Activated naive CD8-positive, alpha-beta T cell treated with anti-CD3 and anti-CD28 coated beads for 36 hours (primary cell): ENCODE data around the gene DENND2A. TPM values are rescaled to one million over a fixed set of nuclear protein-coding genes. Genes with fewer than 3 reads are reported as not detected.
"Not testable (repeated sequence)": the region's sequence is repeated elsewhere in the genome, so short reads cannot be mapped to it uniquely, and the experiment has no call there.

Experiments used
- DNase-seq: peaks from one replicate; pipeline ENCODE4 v3.0.0; 2021
- H3K27ac Mint-ChIP-seq: one replicate; pipeline ENCODE4 v1.8.0; 2022; ENCODE audit warnings: mild to moderate bottlenecking, moderate library complexity, mixed read lengths
- H3K27me3 Mint-ChIP-seq: one replicate; pipeline ENCODE4 v1.8.0; 2022; ENCODE audit warnings: mild to moderate bottlenecking, mixed read lengths
- H3K36me3 Mint-ChIP-seq: one replicate; pipeline ENCODE4 v1.8.0; 2021; ENCODE audit warnings: mild to moderate bottlenecking, mixed read lengths
- H3K4me1 Mint-ChIP-seq: one replicate; pipeline ENCODE4 v1.8.0; 2021; ENCODE audit warnings: mixed read lengths
- H3K4me3 Mint-ChIP-seq: one replicate; pipeline ENCODE4 v1.8.0; 2022; ENCODE audit warnings: mild to moderate bottlenecking, moderate library complexity, mixed read lengths
- H3K9me3 Mint-ChIP-seq: one replicate; pipeline ENCODE4 v1.8.0; 2022; ENCODE audit warnings: mixed read lengths
- total RNA-seq, 2 experiments: library from RNA; stranded (reverse); gene quantifications; one replicate each; pipeline ENCODE4 v1.2.3, GENCODE V29; 2021

The DENND2A gene
- total RNA-seq, 2 experiments from 2014 or later = not detected

- H3K4me1 Mint-ChIP-seq = no peaks in the 10 kb centered on the region
- H3K9me3 Mint-ChIP-seq = no peaks in the 10 kb centered on the region
- no peaks in the 10 kb centered on the region for H3K27me3 Mint-ChIP-seq
- DNase-seq = no peak
- no peak overlapping the region for H3K4me3 Mint-ChIP-seq
- H3K36me3 Mint-ChIP-seq = no peaks in the 10 kb centered on the region
- no peak overlapping the region for H3K27ac Mint-ChIP-seq
These were observed 70.5 kb downstream of the DENND2A start for GRCh38 chr7:140570120-140570519.

GRCh38 chr7:140568021-140568813, 72.4 kb downstream of the DENND2A start:
- H3K4me3 Mint-ChIP-seq = no peak overlapping the region
- H3K36me3 Mint-ChIP-seq = no peaks in the 10 kb centered on the region
- H3K27me3 Mint-ChIP-seq = no peaks in the 10 kb centered on the region
- no peaks in the 10 kb centered on the region for H3K9me3 Mint-ChIP-seq
- no peak overlapping the region for H3K27ac Mint-ChIP-seq
- DNase-seq = no peak
- no peaks in the 10 kb centered on the region for H3K4me1 Mint-ChIP-seq

GRCh38 chr7:140566186-140566585, 74.4 kb downstream of the DENND2A start:
- H3K36me3 Mint-ChIP-seq, H3K4me1 Mint-ChIP-seq, H3K27me3 Mint-ChIP-seq, DNase-seq, H3K27ac Mint-ChIP-seq, H3K9me3 Mint-ChIP-seq, H3K4me3 Mint-ChIP-seq: not testable (repeated sequence)

- not testable (repeated sequence) for H3K27ac Mint-ChIP-seq, H3K36me3 Mint-ChIP-seq, H3K27me3 Mint-ChIP-seq, DNase-seq, H3K4me3 Mint-ChIP-seq, H3K4me1 Mint-ChIP-seq, H3K9me3 Mint-ChIP-seq
These were observed 74.9 kb downstream of the DENND2A start for GRCh38 chr7:140565761-140566160.

GRCh38 chr7:140564643-140565042, 76.0 kb downstream of the DENND2A start:
- DNase-seq = no peak
- H3K9me3 Mint-ChIP-seq = no peaks in the 10 kb centered on the region
- no peak overlapping the region for H3K4me3 Mint-ChIP-seq
- no peaks in the 10 kb centered on the region for H3K4me1 Mint-ChIP-seq
- H3K27me3 Mint-ChIP-seq = no peaks in the 10 kb centered on the region
- H3K27ac Mint-ChIP-seq = no peak overlapping the region
- no peaks in the 10 kb centered on the region for H3K36me3 Mint-ChIP-seq

- H3K4me3 Mint-ChIP-seq = no peak overlapping the region
- no peaks in the 10 kb centered on the region for H3K27me3 Mint-ChIP-seq
- H3K36me3 Mint-ChIP-seq = no peaks in the 10 kb centered on the region
- no peak for DNase-seq
- no peaks in the 10 kb centered on the region for H3K9me3 Mint-ChIP-seq
- no peaks in the 10 kb centered on the region for H3K4me1 Mint-ChIP-seq
- no peak overlapping the region for H3K27ac Mint-ChIP-seq
These were observed 77.6 kb downstream of the DENND2A start for GRCh38 chr7:140562926-140563481.

- H3K4me3 Mint-ChIP-seq = no peak overlapping the region
- H3K4me1 Mint-ChIP-seq = no peaks in the 10 kb centered on the region
- no peak for DNase-seq
- no peaks in the 10 kb centered on the region for H3K9me3 Mint-ChIP-seq
- H3K27me3 Mint-ChIP-seq = no peaks in the 10 kb centered on the region
- H3K36me3 Mint-ChIP-seq = no peaks in the 10 kb centered on the region
- no peak overlapping the region for H3K27ac Mint-ChIP-seq
These were observed 81.2 kb downstream of the DENND2A start for GRCh38 chr7:140559410-140559809.

GRCh38 chr7:140557809-140558518, 82.6 kb downstream of the DENND2A start:
- H3K4me1 Mint-ChIP-seq = no peaks in the 10 kb centered on the region
- no peaks in the 10 kb centered on the region for H3K27me3 Mint-ChIP-seq
- H3K27ac Mint-ChIP-seq = no peak overlapping the region

GRCh38 chr7:140557069-140557468, 83.5 kb downstream of the DENND2A start:
- H3K36me3 Mint-ChIP-seq = no peaks in the 10 kb centered on the region
- no peak for DNase-seq
- no peaks in the 10 kb centered on the region for H3K27me3 Mint-ChIP-seq
- H3K4me1 Mint-ChIP-seq = no peaks in the 10 kb centered on the region
- no peak overlapping the region for H3K4me3 Mint-ChIP-seq
- no peak overlapping the region for H3K27ac Mint-ChIP-seq
- H3K9me3 Mint-ChIP-seq = no peaks in the 10 kb centered on the region

More at GRCh38 chr7:140557809-140558518, 82.6 kb downstream of the DENND2A start:
- Mint-ChIP-seq H3K36me3 (no peaks in the 10 kb centered on the region), H3K4me3 (no peak overlapping the region), H3K9me3 (no peaks in the 10 kb centered on the region)
- no peak for DNase-seq

GRCh38 chr7:140553236-140553635, 87.4 kb downstream of the DENND2A start:
- DNase-seq, H3K27me3 Mint-ChIP-seq, H3K9me3 Mint-ChIP-seq: not testable (repeated sequence)

GRCh38 chr7:140552240-140552679, 88.4 kb downstream of the DENND2A start:
- Mint-ChIP-seq H3K36me3 (no peaks in the 10 kb centered on the region), H3K27ac (no peak overlapping the region), H3K4me3 (no peak overlapping the region), H3K4me1 (no peaks in the 10 kb centered on the region), H3K9me3 (no peaks in the 10 kb centered on the region), H3K27me3 (no peaks in the 10 kb centered on the region)
- no peak for DNase-seq

More at GRCh38 chr7:140553236-140553635, 87.4 kb downstream of the DENND2A start:
- not testable (repeated sequence) for H3K27ac Mint-ChIP-seq, H3K4me1 Mint-ChIP-seq, H3K36me3 Mint-ChIP-seq, H3K4me3 Mint-ChIP-seq

GRCh38 chr7:140551355-140552239, 89.0 kb downstream of the DENND2A start:
- Mint-ChIP-seq H3K4me3 (no peak overlapping the region), H3K9me3 (no peaks in the 10 kb centered on the region), H3K27ac (no peak overlapping the region), H3K4me1 (no peaks in the 10 kb centered on the region), H3K36me3 (no peaks in the 10 kb centered on the region), H3K27me3 (no peaks in the 10 kb centered on the region)
- no peak for DNase-seq

- H3K36me3 Mint-ChIP-seq = no peaks in the 10 kb centered on the region
- no peak for DNase-seq
- peaks cover 11% of the 10 kb centered on the region for H3K27me3 Mint-ChIP-seq
- no peak overlapping the region for H3K27ac Mint-ChIP-seq
- no peaks in the 10 kb centered on the region for H3K9me3 Mint-ChIP-seq
- peaks cover under 1% of the 10 kb centered on the region for H3K4me1 Mint-ChIP-seq
- no peak overlapping the region for H3K4me3 Mint-ChIP-seq
These were observed 93.7 kb downstream of the DENND2A start for GRCh38 chr7:140546947-140547346.

GRCh38 chr7:140544388-140544826, 96.2 kb downstream of the DENND2A start:
- Mint-ChIP-seq H3K27ac (no peak overlapping the region), H3K27me3 (peaks cover 16% of the 10 kb centered on the region), H3K4me1 (peaks cover 4% of the 10 kb centered on the region), H3K4me3 (no peak overlapping the region), H3K9me3 (no peaks in the 10 kb centered on the region), H3K36me3 (no peaks in the 10 kb centered on the region)
- DNase-seq = no peak

- H3K4me1 Mint-ChIP-seq = peaks cover 4% of the 10 kb centered on the region
- peaks cover 16% of the 10 kb centered on the region for H3K27me3 Mint-ChIP-seq
- no peak for DNase-seq
- no peak overlapping the region for H3K27ac Mint-ChIP-seq
- H3K36me3 Mint-ChIP-seq = no peaks in the 10 kb centered on the region
- no peak overlapping the region for H3K4me3 Mint-ChIP-seq
- H3K9me3 Mint-ChIP-seq = no peaks in the 10 kb centered on the region
These were observed 98.4 kb downstream of the DENND2A start for GRCh38 chr7:140542228-140542603.
